NCI-H345 treated with DMSO at 0.1 percent for 48 hours (cell line): ENCODE results near the gene RBP4.

Experiments
- DNase-seq: peaks from one replicate; lab custom pipeline; 2025; ENCODE audit not compliant: unreplicated experiment; lab: John Stamatoyannopoulos, UW

RBP4 gene

GRCh38 chr10:93601146-93601773, at the start of gene RBP4:
TSS of gene RBP4 (minus strand) at chr10:93601235. CDS start at chr10:93601028, 207 bp downstream.
- DNase-seq, result no peak

- no peak for DNase-seq
Observed at GRCh38 chr10:93639791-93640190, 38.8 kb upstream of the RBP4 start.

DNA sequence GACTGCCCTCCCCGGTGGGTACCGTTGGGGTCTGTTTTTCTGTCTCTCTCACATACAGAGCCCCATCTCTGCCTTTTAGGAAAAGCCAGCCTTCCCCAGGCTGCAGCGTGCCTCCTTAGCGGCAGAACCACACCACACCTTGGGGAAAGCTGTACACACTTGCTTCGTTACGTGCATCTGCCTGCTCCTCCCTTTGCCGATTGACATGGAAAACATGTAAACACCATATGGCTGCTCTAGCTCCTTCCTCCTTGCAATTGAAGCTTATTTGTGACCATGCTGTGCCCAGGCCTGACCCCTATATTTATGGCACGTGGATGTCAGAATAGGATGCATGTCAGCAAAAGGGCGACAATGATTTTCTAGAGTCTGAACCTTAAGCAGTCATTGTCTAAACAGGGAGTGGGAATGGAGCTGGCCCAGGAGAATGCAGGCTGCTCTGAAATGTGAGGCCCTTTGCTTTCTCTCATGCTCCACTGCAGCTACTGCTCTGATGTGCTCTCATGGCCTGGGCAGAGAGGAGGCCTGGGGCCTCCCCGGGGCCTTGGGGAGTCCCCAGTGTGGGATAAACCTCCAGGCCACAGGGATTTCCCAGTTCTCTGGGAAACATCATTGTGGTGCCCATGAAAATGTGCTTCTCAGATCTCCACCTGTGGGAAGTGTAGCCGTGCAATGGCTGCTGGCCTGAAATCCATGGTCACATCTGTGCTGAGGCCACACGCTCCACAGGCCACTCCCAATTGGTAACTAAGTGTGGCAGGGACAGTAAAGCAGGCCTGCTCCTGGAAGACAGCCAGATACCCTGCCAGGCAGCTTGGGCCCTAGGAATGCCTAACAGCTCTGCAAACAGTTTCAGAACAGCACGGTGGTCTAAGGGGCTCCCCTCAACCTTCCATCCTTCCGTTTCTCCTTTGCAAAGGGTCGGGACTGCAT, 29.9 kb upstream of the RBP4 start:
- no peak for DNase-seq

GRCh38 chr10:93629647-93630305, 28.7 kb upstream of the RBP4 start:
- no peak for DNase-seq

GRCh38 chr10:93628858-93629257, 27.8 kb upstream of the RBP4 start:
- DNase-seq, result no peak

- DNase-seq, result no peak
Observed at GRCh38 chr10:93622942-93623341, 21.9 kb upstream of the RBP4 start.

DNA sequence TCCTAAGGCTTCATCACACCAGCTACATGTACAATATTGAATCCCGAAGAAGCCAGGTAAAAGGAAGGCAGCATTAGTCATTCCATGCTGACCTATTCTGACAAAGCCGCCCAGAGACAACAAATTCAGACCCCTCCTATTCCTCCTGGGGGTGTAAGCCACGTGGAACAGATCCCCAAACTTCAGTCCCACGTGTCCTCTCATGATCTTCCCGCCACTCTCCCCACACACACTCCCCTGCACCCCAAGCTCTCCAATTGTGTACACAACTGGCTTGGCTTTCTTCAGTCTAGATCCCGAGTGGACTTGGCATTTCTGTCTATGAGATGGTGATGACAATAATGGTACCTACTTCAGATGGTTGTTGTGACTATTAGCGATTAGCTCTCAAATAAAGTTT, 19.9 kb upstream of the RBP4 start:
- no peak for DNase-seq

- DNase-seq, result no peak
Observed at GRCh38 chr10:93615576-93616235, 14.7 kb upstream of the RBP4 start.

DNA sequence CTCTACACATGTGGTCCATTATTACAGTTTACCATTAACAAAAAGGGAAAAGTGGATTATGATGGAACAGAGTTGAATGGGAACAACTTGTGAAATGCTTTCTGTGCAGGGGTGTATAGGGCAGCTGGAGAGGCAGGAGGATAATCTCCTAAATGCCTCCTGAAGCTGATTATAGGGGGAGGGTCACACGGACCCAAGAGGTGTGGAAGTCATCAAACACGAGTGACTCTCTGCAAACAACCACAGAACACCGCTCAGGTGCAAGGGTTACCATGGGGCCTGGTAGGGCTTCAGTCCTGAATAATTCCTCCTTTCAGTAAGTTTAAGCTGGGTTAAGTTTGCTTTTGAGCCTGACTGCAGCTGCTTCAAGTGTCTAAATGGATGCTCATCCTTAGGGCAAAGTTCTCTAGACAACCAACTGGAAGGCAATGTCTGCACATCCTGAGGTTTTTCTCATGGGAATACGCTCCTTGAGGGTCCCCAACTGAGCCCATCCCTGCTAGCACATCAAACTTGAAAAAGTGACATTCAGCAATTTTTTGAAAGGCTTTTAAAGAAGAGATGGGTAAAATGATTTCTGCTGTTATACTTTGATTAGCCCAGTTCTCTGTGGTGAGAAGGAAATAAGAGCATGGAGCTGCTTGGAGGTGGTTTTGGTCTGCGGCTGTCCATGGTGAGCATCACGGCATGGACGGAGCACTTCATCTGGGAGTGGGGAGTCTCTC, 13.2 kb upstream of the RBP4 start:
- DNase-seq, result no peak

- no peak for DNase-seq
Observed at GRCh38 chr10:93613126-93613525, 12.1 kb upstream of the RBP4 start.

GRCh38 chr10:93612311-93612710, 11.3 kb upstream of the RBP4 start, which contains the start of gene PDE6C:
TSS of gene PDE6C (plus strand) at chr10:93612537. CDS start at chr10:93612726, 189 bp downstream.
- DNase-seq, result no peak

DNA sequence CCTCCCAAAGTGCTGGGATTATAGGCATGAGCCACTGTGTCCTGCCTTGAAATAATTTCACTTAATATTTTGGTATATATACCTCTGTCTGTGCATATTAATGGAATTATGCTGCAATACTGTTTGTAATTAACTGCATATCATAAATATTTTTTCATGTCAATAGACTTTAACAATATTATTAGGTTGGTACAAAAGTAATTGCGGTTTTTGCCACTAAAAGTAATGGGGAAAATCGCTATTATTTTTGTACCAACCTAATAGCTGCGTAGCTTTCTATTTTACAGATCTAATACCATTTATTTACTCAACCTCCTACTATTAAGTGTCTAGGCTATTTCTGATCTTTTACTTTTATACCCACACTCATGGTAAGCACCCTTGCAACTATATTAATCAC, 7.4 kb upstream of the RBP4 start:
- DNase-seq, result no peak

DNA sequence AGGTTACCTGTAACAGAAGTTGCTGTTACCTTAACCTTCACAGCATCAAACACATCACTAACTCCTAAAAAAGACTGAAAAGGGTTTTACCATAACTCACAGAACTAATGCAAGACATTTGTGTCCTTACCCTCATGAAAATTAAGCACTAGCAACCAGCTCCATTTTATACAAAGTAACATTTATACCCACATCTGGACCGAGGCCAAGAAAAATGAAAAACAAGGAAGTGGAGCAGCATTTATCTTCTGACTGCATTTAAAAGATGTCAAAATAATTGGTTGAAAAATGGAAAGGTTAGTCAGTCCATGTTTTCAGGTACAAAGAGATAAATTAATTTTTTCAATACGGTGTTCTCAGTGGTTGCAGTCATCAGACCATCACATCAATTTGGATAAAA, 3.1 kb upstream of the RBP4 start:
- DNase-seq, result no peak

GRCh38 chr10:93603023-93603422, 2.0 kb upstream of the RBP4 start:
- no peak for DNase-seq

DNA sequence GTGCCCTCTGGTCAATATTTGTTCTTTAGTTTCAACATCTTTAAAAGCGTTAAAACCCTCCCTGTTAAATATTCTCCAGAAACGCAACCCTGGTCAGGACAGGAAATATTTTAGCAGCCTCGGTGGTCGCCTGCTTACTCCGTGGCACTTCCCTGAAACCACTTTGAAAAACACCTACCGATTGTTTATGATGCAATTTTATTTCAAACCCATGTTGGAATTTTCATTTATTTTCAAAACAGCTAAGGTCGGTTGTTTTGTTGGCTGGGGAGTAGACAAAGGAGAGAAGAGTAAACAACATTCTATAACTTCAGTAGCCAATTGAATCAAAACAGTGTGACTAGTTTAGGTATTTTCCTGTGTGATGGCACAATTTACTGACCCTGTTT, 733 bp upstream of the RBP4 start:
- DNase-seq, result no peak

DNA sequence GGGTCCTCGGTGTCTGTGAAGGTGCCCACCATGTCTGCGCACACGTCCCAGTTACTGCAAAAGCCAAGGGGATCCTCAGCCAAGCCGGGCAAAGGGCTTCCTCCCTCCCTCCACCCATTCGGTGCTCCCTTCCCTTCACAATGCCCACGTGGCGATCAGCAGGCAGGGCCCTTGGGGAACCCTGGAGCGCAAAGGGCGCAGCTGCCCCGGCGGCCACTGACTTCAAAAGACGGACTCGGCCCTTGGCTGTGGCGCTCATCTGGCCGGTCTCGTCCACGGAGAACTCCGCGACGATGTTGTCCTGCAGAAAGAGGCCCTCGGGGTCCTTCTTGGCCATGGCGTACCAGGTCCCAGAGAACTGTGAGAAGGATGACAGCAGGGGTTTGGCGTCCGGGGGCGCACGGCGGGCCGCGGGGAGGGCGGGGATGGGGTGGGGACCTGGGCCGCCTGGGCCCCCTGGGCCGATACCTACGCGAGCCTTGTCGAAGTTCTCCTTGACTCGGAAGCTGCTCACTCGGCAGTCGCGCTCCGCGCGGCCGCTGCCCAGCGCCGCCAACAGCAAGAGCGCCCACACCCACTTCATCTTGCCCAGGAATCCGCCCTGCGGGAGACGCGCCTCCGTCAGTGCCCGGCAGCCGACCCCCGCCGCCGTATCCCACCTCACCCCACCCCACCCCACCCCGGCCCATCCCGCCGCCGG, 439 bp downstream of the RBP4 start:
- no peak for DNase-seq

GRCh38 chr10:93599778-93600177, 1.3 kb downstream of the RBP4 start:
- DNase-seq, result no peak

DNA sequence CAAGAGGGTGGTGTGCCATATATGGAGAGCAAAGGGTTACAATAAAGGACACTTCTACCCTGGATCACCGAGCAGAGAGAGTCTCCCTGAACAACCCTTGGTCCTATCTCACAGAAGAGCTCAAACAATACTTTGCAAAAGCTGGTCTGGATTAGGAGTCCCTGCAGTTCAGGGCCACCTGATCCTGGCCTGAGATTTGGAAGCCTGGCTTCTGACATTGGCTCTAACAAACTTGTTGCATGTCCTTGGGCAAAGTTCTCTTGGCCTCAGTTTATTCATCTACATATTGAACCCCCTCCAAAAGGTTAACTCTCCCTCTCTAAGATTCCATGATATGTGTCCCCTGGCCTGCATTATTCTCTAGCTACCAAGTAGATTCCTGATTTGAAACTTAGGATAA, 1.7 kb downstream of the RBP4 start:
- DNase-seq, result no peak

DNA sequence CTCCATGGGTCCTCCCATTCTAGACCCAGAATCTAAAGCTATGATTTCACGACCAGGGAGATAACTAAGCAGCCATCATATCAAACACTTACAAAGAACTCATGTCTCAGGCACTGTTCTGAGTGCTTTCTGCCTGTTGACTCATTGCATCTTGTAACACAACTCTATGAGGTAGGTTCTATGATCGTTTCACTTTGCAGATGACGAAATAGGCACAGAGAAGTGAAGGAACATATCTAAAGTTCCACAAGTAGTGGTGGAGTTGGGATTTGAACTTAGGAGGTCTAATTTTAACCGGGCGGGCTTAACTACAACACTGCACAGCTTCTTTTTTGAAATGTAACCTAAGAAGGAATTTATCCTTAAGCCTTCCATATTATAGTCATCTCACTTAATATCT, 2.9 kb downstream of the RBP4 start:
- no peak for DNase-seq

- no peak for DNase-seq
Observed at GRCh38 chr10:93597075-93597599, 3.9 kb downstream of the RBP4 start.
